Mesodermal cell (in vitro differentiated cells): ENCODE measurements around the gene SP9.
A peak's percentile ranks its signal among the peaks of the same experiment; 100 is the strongest.

Source experiments
- H3K27ac ChIP-seq: 2 replicates; pipeline ENCODE4 v1.7.0; 2013; ENCODE audit warnings: mild to moderate bottlenecking, low read depth, low read length, moderate library complexity; ENCODE audit not compliant: severe bottlenecking
- H3K36me3 ChIP-seq: 2 replicates; pipeline ENCODE4 v1.7.1; 2013; ENCODE audit warnings: mild to moderate bottlenecking, low read length, moderate library complexity; ENCODE audit not compliant: control insufficient read depth, insufficient read depth
- H3K4me1 ChIP-seq: one replicate; pipeline ENCODE4 v1.7.1; 2013; ENCODE audit warnings: mild to moderate bottlenecking, low read length; ENCODE audit not compliant: insufficient read depth, control insufficient read depth, poor library complexity, severe bottlenecking
- H3K4me3 ChIP-seq: 2 replicates; pipeline ENCODE4 v1.7.0; 2013; ENCODE audit warnings: low read length, control low read depth, mild to moderate bottlenecking; ENCODE audit not compliant: insufficient read depth, poor library complexity, severe bottlenecking; ENCODE audit errors: extremely low read depth
- H3K9me3 ChIP-seq: 2 replicates; pipeline ENCODE4 v1.7.1; 2013; ENCODE audit warnings: mild to moderate bottlenecking, low read length, moderate library complexity; ENCODE audit not compliant: control insufficient read depth
- WGBS, 2 experiments: methylation state at CpG; one replicate each; pipeline ENCODE4 v1.1.5; 2013; ENCODE audit warnings: missing lambda C conversion rate in 2 of 2; ENCODE audit not compliant: insufficient coverage in 2 of 2; 5-methylcytosine and 5-hydroxymethylcytosine counted together

The SP9 gene

GRCh38 chr2:174327021-174327840 is 7.5 kb upstream of the SP9 start:
- WGBS, 2 experiments = 0 to 6% methylated on average over 25 to 27 of the region's 41 CpGs

GRCh38 chr2:174327841-174328113 is 7.0 kb upstream of the SP9 start:
- Histone ChIP-seq H3K36me3 (no peaks in the 10 kb centered on the region), H3K27ac (peak overlapping the region; percentile 53), H3K9me3 (no peaks in the 10 kb centered on the region), H3K4me3 (peak overlapping the region; percentile 21), H3K4me1 (peaks cover 19% of the 10 kb centered on the region)
- WGBS, 2 experiments = 17% methylated on average over 3 of the region's 6 CpGs; no CpG with 5 or more reads in 1 of the 2 experiments

More at GRCh38 chr2:174327021-174327840, 7.5 kb upstream of the SP9 start:
- Histone ChIP-seq H3K9me3 (no peaks in the 10 kb centered on the region), H3K36me3 (no peaks in the 10 kb centered on the region), H3K4me3 (peak overlapping the region; percentile 47), H3K4me1 (peaks cover 14% of the 10 kb centered on the region), H3K27ac (no peak overlapping the region)

GRCh38 chr2:174328114-174328960 is 6.4 kb upstream of the SP9 start:
- H3K9me3 ChIP-seq = no peaks in the 10 kb centered on the region
- peak overlapping the region; percentile 25 for H3K4me3 ChIP-seq
- peak overlapping the region; percentile 53 for H3K27ac ChIP-seq
- H3K4me1 ChIP-seq = peaks cover 25% of the 10 kb centered on the region
- no peaks in the 10 kb centered on the region for H3K36me3 ChIP-seq
- 4 to 5% methylated on average over 8 to 24 of the region's 44 CpGs for WGBS, 2 experiments

- Histone ChIP-seq H3K9me3 (no peaks in the 10 kb centered on the region), H3K4me3 (peak overlapping the region; percentile 25)
- WGBS, 2 experiments = 2 to 5% methylated on average over 6 of the region's 16 CpGs
These were observed 5.6 kb upstream of the SP9 start for GRCh38 chr2:174328961-174329715.

GRCh38 chr2:174330945-174331594 is 3.7 kb upstream of the SP9 start:
- no peaks in the 10 kb centered on the region for H3K9me3 ChIP-seq
- H3K27ac ChIP-seq = no peak overlapping the region
- 0 to 3% methylated on average over 4 to 9 of the region's 16 CpGs for WGBS, 2 experiments
- H3K4me3 ChIP-seq = no peak overlapping the region
- H3K36me3 ChIP-seq = no peaks in the 10 kb centered on the region
- H3K4me1 ChIP-seq = peaks cover 27% of the 10 kb centered on the region

More at GRCh38 chr2:174328961-174329715, 5.6 kb upstream of the SP9 start:
- Histone ChIP-seq H3K4me1 (peaks cover 30% of the 10 kb centered on the region), H3K27ac (no peak overlapping the region), H3K36me3 (no peaks in the 10 kb centered on the region)

GRCh38 chr2:174331595-174332216 is 3.0 kb upstream of the SP9 start:
- 0% methylated on average over 2 of the region's 11 CpGs; no CpG with 5 or more reads in 1 of the 2 experiments for WGBS, 2 experiments
- Histone ChIP-seq H3K27ac (no peak overlapping the region), H3K9me3 (no peaks in the 10 kb centered on the region), H3K4me1 (peaks cover 27% of the 10 kb centered on the region), H3K36me3 (no peaks in the 10 kb centered on the region), H3K4me3 (peak overlapping the region; percentile 19)

GRCh38 chr2:174332217-174332963 is 2.4 kb upstream of the SP9 start:
- Histone ChIP-seq H3K4me3 (peak overlapping the region; percentile 19), H3K36me3 (no peaks in the 10 kb centered on the region)

GRCh38 chr2:174333017-174333371 is 1.8 kb upstream of the SP9 start:
- no peak overlapping the region for H3K4me3 ChIP-seq
- H3K27ac ChIP-seq = no peak overlapping the region
- 0 to 4% methylated on average over 7 to 13 of the region's 15 CpGs for WGBS, 2 experiments
- peaks cover 25% of the 10 kb centered on the region for H3K4me1 ChIP-seq
- no peaks in the 10 kb centered on the region for H3K9me3 ChIP-seq
- no peaks in the 10 kb centered on the region for H3K36me3 ChIP-seq

More at GRCh38 chr2:174332217-174332963, 2.4 kb upstream of the SP9 start:
- WGBS, 2 experiments = 0% methylated on average over 24 to 25 of the region's 31 CpGs
- no peak overlapping the region for H3K27ac ChIP-seq
- peaks cover 25% of the 10 kb centered on the region for H3K4me1 ChIP-seq
- H3K9me3 ChIP-seq = no peaks in the 10 kb centered on the region

- no peaks in the 10 kb centered on the region for H3K36me3 ChIP-seq
- no peak overlapping the region for H3K27ac ChIP-seq
- no peaks in the 10 kb centered on the region for H3K9me3 ChIP-seq
- 1% methylated on average over 30 to 34 of the region's 41 CpGs for WGBS, 2 experiments
- H3K4me1 ChIP-seq = peaks cover 25% of the 10 kb centered on the region
- H3K4me3 ChIP-seq = peak overlapping the region; percentile 2
These were observed 1.1 kb upstream of the SP9 start for GRCh38 chr2:174333372-174334277.
